Activated naive CD8-positive, alpha-beta T cell (primary cell): Measurements from ENCODE around the gene CD300LF.
A peak's percentile ranks its signal among the peaks of the same experiment; 100 is the strongest.

ENCODE experiments used
- H3K27ac Mint-ChIP-seq: one replicate; pipeline ENCODE4 v1.8.0; 2021; ENCODE audit warnings: mixed read lengths
- H3K27me3 Mint-ChIP-seq: one replicate; pipeline ENCODE4 v1.8.0; 2021; ENCODE audit warnings: mixed read lengths
- H3K36me3 Mint-ChIP-seq: one replicate; pipeline ENCODE4 v1.8.0; 2021; ENCODE audit warnings: mixed read lengths
- H3K4me1 Mint-ChIP-seq: one replicate; pipeline ENCODE4 v1.8.0; 2021; ENCODE audit warnings: low read depth, mixed read lengths
- H3K4me3 Mint-ChIP-seq: one replicate; pipeline ENCODE4 v1.8.0; 2021; ENCODE audit warnings: mild to moderate bottlenecking, mixed read lengths
- H3K9me3 Mint-ChIP-seq: one replicate; pipeline ENCODE4 v1.8.0; 2021; ENCODE audit warnings: low read depth, mixed read lengths

CD300LF gene

DNA sequence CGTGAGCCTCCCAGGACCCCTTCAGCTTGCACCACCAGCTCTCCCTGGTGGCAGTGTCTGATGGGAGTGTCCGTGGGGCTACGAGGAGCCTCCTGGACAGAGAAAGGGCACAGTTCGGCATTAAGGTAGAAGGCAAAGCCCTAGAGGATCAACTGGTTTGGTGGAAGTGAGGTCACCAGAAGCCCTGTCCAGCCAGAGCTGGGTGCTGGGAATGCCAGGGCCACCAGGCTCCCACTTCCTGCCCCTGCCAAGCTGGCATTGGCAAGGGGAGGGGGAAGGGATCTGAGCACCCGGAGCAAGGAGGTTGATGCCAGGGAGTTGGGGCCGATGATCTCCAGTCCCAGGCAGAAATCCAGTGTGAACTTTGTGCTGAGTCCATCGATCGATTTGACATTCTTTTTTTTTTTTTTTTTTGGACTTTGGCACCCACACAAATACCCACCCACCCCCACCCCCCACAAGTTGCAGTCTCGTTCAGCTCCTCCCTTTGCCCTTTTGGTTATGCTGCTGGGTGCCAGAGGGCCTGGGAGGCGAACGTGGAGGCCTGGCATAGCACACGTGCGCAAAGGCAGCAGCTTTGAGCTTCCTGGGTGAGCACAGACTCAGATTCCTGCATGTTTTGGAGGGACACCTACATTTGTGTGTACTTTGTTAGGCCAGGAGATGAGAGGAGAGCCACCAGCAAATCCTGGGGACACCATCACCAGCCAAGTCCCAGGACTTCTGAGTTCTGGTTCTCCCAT, 37.8 kb upstream of the CD300LF start:
- no peaks in the 10 kb centered on the region for H3K27me3 Mint-ChIP-seq
- peak overlapping the region; percentile 93 for H3K4me3 Mint-ChIP-seq
- H3K27ac Mint-ChIP-seq: peak overlapping the region; percentile 94
- H3K9me3 Mint-ChIP-seq: no peaks in the 10 kb centered on the region
- no peaks in the 10 kb centered on the region for H3K36me3 Mint-ChIP-seq
- peaks cover 68% of the 10 kb centered on the region for H3K4me1 Mint-ChIP-seq

DNA sequence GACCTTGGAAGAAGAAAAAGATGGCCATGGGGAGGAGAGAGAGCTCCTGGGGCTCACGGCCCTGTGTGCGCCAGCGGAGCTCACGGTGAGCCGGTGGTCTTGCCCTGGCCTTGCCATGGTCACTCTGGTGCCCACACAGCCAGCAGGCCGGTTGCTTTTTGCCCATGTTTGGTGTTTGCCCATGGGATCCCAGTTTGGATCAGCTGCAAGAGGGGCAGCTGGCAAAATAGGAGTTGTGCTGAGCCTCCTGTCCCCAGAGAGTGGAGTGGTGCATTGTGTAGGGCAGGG, 37.3 kb upstream of the CD300LF start:
- H3K4me1 Mint-ChIP-seq: peaks cover 63% of the 10 kb centered on the region
- H3K4me3 Mint-ChIP-seq: peak overlapping the region; percentile 93
- no peaks in the 10 kb centered on the region for H3K27me3 Mint-ChIP-seq
- H3K36me3 Mint-ChIP-seq: no peaks in the 10 kb centered on the region
- no peaks in the 10 kb centered on the region for H3K9me3 Mint-ChIP-seq
- H3K27ac Mint-ChIP-seq: peak overlapping the region; percentile 94

DNA sequence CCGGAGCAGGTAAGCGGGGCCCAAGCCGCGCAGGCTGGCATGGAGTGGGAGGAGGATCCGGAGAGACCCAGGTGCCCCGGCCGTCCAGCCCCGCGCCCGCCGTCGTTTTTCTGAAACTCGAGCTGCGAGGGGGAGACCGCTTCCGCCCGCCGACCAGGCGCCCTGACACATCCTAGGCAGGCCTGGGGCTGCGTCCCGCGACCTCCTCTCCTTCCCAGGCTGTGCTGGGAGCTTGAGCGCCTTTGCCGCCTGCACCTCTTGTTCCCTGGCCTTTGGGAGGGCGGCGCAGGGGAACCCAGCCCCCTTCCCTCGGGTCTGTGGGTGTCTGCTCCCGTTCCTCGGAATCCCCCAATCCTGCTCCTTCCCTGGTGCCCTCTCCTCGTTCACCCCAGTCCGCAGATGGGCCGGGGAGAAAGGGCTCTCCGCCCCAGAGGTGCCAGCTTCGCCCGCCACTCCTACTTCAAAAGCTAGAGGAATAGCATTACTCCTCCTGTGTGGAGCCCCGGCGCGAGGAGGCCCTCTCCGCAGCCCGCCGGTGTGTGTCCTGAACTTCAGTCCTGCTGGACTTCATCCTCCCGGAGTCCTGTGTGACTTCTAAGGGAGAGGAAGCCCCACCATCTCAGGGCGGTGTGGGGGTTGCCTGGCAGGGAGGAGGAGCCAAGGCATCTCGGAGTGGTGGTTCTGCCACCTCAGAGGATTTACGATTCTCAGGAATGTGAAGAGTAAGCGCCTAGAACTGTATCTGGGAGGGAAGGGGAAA, 36.7 kb upstream of the CD300LF start:
- Mint-ChIP-seq H3K27ac (peak overlapping the region; percentile 94), H3K27me3 (no peaks in the 10 kb centered on the region), H3K9me3 (no peaks in the 10 kb centered on the region), H3K36me3 (no peaks in the 10 kb centered on the region), H3K4me3 (peak overlapping the region; percentile 93), H3K4me1 (peaks cover 62% of the 10 kb centered on the region)

DNA sequence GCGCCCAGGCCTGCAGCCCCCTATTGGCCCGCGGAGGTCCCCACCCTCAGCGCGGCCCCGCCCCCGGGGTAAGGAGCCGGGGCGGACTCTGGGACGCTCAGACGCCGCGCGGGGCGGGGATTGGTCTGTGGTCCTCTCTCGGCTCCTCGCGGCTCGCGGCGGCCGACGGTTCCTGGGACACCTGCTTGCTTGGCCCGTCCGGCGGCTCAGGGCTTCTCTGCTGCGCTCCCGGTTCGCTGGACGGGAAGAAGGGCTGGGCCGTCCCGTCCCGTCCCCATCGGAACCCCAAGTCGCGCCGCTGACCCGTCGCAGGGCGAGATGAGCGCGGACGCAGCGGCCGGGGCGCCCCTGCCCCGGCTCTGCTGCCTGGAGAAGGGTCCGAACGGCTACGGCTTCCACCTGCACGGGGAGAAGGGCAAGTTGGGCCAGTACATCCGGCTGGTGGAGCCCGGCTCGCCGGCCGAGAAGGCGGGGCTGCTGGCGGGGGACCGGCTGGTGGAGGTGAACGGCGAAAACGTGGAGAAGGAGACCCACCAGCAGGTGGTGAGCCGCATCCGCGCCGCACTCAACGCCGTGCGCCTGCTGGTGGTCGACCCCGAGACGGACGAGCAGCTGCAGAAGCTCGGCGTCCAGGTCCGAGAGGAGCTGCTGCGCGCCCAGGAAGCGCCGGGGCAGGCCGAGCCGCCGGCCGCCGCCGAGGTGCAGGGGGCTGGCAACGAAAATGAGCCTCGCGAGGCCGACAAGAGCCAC, 36.0 kb upstream of the CD300LF start, which contains the start of gene NHERF1:
Gene NHERF1 (plus strand): TSS at position 100 of the 750 bp plus-strand sequence. CDS start 219 bp downstream, at position 319.
- Mint-ChIP-seq H3K27ac (peak within 1 kb of the TSS; percentile 94), H3K27me3 (no peaks in the 10 kb centered on the region), H3K4me3 (peak within 1 kb of the TSS; percentile 93), H3K4me1 (peaks cover 62% of the 10 kb centered on the region), H3K36me3 (no peaks in the 10 kb centered on the region), H3K9me3 (no peaks in the 10 kb centered on the region)

DNA sequence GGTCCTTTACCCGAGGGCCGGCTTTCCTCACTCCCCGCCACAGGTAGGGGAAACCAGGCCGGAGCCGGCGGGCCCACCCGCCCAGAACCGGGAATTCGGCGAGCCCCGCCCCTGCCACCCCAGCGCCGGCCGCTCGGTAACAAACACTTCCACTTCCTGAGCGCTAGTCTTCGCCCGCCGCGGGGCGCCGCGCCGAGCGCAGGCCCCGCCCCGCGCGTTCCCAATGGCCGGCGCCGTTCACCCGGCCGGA, 35.5 kb upstream of the CD300LF start:
- Mint-ChIP-seq H3K4me1 (peaks cover 62% of the 10 kb centered on the region), H3K27me3 (no peaks in the 10 kb centered on the region), H3K27ac (no peak overlapping the region), H3K4me3 (peak overlapping the region; percentile 74), H3K9me3 (no peaks in the 10 kb centered on the region), H3K36me3 (no peaks in the 10 kb centered on the region)

DNA sequence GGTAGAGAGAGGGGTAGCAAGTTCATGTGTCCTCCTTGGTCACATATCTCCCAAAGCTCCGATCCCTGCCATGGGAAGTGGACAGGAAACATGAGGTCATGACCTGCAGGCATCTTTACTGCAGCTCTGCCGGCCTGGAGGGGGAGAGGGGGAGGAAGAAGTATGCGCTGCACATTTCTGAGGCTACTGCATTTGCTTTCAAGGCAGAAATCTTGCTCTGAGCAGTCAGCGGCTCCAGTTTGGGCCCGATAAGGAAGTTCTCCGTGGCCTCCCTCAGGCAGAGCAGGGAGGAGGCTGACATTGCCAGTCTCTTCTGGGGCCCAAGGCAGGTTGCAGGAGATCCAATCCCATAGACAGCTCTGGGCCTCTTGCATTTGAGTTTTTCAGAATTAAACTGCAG, 34.2 kb upstream of the CD300LF start:
- Mint-ChIP-seq H3K9me3 (no peaks in the 10 kb centered on the region), H3K27ac (peak overlapping the region; percentile 58), H3K36me3 (no peaks in the 10 kb centered on the region), H3K27me3 (no peaks in the 10 kb centered on the region), H3K4me1 (peaks cover 63% of the 10 kb centered on the region), H3K4me3 (peak overlapping the region; percentile 74)

DNA sequence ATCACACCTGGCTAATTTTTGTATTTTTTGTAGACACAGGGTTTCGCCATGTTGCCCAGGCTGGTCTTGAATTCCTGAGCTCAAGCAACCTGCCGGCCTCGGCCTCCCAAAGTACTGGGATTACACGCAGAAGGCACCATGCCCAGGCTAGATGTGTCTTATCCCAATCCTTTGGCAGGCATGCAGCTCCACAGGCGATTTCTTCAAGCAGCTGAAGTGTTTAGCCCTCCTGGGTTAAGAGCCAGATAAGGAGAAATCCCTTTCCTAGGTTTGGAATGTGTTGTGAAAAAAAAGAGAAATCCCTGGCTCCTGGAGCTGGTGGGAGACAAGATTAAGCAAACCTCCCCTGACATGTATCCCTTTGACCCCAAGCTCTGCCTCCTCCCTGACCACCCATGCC, 33.7 kb upstream of the CD300LF start:
- H3K4me1 Mint-ChIP-seq: peaks cover 63% of the 10 kb centered on the region
- peak overlapping the region; percentile 74 for H3K4me3 Mint-ChIP-seq
- no peaks in the 10 kb centered on the region for H3K36me3 Mint-ChIP-seq
- H3K9me3 Mint-ChIP-seq: no peaks in the 10 kb centered on the region
- H3K27me3 Mint-ChIP-seq: no peaks in the 10 kb centered on the region
- H3K27ac Mint-ChIP-seq: peak overlapping the region; percentile 58

DNA sequence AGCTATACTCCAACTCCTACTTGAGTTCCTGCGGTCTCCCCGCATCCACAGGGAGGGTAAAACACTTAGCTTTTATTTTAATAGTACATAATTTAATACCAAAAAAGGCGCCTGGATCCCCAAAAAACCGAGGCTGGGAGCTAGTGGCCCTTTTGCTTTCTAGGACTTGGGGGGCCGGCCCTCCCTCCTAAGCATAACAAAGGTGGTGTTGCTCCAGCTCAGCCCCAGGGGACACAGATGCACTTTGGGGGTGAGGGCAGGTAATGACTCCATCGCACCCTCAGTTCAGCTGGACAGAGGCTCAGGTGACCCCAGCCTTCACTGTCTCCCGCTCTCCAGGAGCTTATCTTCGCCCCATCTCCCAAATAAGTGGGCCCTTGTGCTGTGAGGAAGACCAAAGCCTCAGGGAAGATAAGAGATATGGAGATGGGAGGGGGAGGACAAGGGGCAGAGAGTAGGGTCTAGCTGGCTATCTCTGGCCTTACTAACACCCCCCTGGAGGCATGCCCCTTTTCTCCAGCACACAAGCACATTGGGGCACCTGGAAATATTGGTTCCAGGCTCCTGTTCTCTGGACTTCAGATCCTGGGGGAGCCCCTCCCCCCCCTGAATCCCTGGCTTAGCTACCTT, 32.9 kb upstream of the CD300LF start:
- Mint-ChIP-seq H3K36me3 (no peaks in the 10 kb centered on the region), H3K27ac (no peak overlapping the region)

DNA sequence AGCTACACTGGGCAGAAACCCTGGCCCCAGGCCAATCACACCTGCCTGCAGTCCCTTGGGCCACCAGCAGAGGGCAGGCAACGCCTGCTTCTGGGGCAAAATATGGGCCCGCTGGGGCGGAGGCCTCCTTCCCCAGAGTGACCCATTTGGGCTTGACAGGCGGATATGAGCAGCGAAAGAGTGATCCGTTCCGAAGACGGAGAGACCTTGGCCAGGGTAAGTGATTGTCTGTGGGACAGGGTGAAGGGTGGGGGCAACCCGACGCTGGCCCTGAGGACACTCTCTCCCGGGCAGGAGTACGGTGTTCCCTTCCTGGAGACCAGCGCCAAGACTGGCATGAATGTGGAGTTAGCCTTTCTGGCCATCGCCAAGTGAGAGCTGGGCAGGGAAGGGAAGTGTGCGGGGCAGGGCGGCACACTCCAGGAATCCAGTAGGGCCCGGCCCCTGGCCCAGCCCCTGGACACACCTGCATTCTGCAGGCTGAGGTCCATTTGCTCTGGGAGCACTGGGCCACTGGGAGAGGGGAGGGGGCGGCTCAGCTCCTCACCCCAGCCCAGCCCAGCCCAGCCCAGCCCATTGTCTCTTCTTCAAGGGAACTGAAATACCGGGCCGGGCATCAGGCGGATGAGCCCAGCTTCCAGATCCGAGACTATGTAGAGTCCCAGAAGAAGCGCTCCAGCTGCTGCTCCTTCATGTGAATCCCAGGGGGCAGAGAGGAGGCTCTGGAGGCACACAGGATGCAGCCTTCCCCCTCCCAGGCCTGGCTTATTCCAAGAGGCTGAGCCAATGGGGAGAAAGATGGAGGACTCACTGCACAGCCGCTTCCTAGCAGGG, 32.2 kb upstream of the CD300LF start:
- Mint-ChIP-seq H3K27me3 (no peaks in the 10 kb centered on the region), H3K4me1 (peaks cover 66% of the 10 kb centered on the region), H3K4me3 (peak overlapping the region; percentile 30), H3K9me3 (no peaks in the 10 kb centered on the region), H3K36me3 (no peaks in the 10 kb centered on the region), H3K27ac (peak overlapping the region; percentile 10)

More for the DNA sequence above, 32.9 kb upstream of the CD300LF start:
- no peaks in the 10 kb centered on the region for H3K9me3 Mint-ChIP-seq
- H3K27me3 Mint-ChIP-seq: no peaks in the 10 kb centered on the region
- H3K4me3 Mint-ChIP-seq: no peak overlapping the region
- H3K4me1 Mint-ChIP-seq: peaks cover 61% of the 10 kb centered on the region

DNA sequence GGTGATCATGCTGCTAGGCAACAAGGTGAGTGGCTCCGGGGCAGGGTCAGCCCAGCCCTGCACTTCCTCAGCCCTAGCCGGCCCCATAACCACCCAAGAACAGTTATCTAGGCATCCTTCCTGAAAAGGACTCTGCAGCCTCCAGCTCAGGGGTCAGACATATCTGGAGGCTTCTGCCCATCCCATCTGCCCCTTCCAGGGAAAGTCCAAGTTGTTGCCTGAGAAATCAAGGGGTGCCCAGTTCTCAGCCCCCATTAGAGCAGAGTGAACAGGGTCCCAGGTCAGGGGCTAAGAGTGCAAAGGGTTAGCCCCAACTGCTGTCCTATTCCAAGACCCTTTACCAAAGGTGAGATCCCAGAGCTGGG, 31.6 kb upstream of the CD300LF start:
- no peak overlapping the region for H3K4me3 Mint-ChIP-seq

DNA sequence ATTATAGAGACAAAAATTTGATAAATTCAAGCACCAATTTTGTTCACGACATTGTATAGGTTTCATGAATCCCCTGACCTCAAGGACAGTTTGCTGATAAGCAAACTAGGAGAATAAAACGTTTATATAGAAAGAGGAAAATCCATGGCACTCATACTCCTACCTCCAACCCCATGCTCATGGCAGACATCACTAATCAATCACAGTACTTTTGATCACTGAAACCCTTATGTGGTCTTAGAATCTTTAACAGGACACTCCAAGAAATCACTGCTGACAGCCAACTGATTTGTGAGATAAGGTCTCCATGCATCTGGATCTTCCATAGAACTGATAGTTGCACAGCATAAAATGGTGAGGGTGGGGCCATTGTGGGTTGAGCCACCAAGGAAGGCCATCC, 31.0 kb upstream of the CD300LF start:
- peaks cover 75% of the 10 kb centered on the region for H3K4me1 Mint-ChIP-seq
- H3K27ac Mint-ChIP-seq: peak overlapping the region; percentile 91
- H3K36me3 Mint-ChIP-seq: no peaks in the 10 kb centered on the region
- H3K4me3 Mint-ChIP-seq: peak overlapping the region; percentile 76
- H3K27me3 Mint-ChIP-seq: no peaks in the 10 kb centered on the region
- H3K9me3 Mint-ChIP-seq: no peaks in the 10 kb centered on the region

More for the DNA sequence above, 31.6 kb upstream of the CD300LF start:
- H3K9me3 Mint-ChIP-seq: no peaks in the 10 kb centered on the region
- H3K27me3 Mint-ChIP-seq: no peaks in the 10 kb centered on the region
- H3K36me3 Mint-ChIP-seq: no peaks in the 10 kb centered on the region
- H3K4me1 Mint-ChIP-seq: peaks cover 69% of the 10 kb centered on the region
- H3K27ac Mint-ChIP-seq: peak overlapping the region; percentile 10

DNA sequence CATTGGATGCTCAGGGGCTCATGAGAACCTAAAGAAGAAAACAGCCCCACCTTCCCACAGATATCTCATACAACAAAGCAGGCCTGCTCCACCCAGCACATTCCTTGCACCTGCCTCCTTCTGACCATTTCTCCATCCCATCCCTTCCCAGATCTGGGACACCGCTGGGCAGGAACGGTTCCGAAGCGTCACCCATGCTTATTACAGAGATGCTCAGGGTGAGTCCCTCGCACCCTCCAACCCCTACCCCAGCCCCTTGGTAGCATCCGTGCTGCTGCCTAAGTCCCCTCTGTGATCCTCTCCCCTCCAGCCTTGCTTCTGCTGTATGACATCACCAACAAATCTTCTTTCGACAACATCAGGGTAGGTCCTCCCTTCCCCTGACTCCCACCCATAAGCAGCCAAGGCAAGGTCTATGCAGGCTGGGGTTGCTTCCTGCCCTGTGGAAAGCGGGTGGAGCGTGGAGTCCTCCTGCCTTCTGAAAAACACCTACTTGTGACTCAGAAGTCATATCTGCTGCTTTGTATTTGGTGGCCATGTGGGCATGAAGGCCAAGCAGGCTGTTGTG, 30.3 kb upstream of the CD300LF start:
- Mint-ChIP-seq H3K4me3 (peak overlapping the region; percentile 76), H3K36me3 (no peaks in the 10 kb centered on the region), H3K9me3 (no peaks in the 10 kb centered on the region), H3K4me1 (peaks cover 81% of the 10 kb centered on the region), H3K27ac (peak overlapping the region; percentile 91), H3K27me3 (no peaks in the 10 kb centered on the region)

DNA sequence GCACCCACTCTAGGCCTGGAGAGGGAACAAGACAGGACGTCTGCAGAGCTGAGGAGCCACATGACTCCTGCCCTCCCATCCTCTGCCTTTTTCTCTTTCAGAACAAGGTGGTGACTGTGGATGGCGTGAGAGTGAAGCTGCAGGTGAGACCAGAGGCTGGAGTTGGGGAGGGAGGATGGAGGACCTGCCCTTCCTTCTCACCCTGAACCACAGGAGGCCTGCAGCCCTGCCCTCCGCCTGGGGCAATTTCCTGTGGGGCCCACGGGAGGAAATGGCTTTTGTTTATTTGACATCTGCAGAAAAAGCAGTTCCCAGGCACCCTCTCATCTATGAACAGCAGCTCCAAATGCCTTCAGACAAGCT, 29.4 kb upstream of the CD300LF start:
- no peaks in the 10 kb centered on the region for H3K36me3 Mint-ChIP-seq
- H3K4me3 Mint-ChIP-seq: peak overlapping the region; percentile 48
- no peaks in the 10 kb centered on the region for H3K9me3 Mint-ChIP-seq
- H3K27me3 Mint-ChIP-seq: no peaks in the 10 kb centered on the region
- H3K27ac Mint-ChIP-seq: peak overlapping the region; percentile 91
- peaks cover 81% of the 10 kb centered on the region for H3K4me1 Mint-ChIP-seq
